Superior temporal gyrus (tissue), 1 donor: ENCODE results near the gene BEST2.
A peak's percentile ranks its signal among the peaks of the same experiment; 100 is the strongest.

Experiments
- DNase-seq: peaks from one replicate; pipeline ENCODE4 v3.0.0-alpha.2; 2016; ENCODE audit errors: extremely low spot score

BEST2 gene

DNA sequence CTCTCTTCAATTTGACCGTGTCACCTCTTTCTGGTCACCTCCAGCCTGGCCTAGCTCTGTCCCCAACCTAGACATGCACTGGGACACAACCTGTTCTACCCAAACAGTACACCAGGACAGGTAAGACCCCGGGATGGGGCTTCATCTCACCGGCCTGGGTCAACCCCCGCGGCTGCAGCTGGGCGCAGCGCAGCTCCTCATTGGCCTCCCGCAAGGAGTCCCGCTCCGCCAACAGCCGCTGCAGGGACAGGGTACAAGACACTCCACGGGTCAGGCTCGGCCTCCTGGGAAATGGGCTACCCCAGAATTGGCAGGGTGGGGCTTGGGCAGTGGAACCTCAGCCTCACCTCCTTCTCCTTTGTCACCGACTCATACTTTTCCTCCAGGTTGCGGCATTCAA is 16.1 kb downstream of the BEST2 start:
- DNase-seq = no peak

DNA sequence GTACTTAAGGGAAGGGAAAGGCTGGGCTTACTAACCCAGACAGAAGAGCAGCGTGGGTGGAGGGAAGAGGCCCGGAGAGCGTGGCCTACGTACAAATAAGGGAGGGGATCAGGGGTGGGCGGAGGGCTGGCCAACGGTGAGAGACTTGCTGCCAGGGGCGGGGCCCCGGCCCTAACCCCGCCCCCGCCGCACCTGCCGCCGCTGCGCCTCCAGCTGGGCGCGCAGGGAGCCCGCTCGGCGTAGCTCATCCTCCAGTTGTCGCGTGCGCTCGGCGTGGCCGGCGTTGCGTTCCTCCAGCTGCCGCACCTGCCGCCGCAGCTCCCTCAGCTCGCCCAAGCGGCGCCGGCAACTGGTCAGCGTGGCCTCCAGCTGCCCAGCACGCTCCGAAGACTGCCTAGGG is 18.1 kb downstream of the BEST2 start:
- DNase-seq = no peak

DNA sequence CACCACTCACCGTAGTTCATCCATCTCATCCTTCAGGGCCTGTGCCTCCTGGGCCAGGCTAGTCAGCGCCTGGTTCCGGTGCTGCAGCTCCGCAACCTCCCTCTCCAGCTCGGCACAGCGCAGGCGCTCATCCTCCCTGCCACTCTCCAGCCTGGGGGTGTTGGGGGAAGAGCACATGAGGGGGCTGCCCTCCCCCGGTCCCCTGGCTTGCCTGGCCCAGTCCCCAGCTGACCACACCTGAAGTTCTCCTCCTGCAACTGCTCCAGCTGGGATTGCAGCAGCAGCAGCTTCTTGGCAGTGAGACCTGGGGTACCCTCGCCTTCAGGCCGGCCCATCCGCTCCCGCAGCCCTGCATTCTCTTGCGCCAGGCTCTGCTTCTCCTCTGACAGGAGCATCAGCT is 19.3 kb downstream of the BEST2 start:
- DNase-seq = no peak

DNA sequence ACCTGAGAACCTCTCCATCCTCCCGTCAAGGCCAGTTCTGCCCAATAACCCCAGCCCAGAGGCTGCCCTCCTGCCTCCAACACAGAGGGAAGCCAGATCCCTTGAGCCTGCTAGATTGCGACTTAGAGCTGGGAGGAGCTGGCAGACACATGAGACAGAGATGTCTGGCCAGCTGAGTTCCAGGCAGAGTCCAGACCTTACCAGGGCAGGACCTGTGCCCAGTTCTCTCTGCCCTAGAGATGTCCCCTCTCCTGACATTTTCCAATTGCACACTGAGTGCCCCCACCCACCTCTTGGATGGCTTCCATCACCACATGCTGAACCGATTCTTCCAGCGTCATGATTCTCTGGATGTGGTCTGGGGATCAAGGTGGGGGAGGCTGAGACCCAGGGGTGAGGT is 20.7 kb downstream of the BEST2 start:
- DNase-seq = no peak

DNA sequence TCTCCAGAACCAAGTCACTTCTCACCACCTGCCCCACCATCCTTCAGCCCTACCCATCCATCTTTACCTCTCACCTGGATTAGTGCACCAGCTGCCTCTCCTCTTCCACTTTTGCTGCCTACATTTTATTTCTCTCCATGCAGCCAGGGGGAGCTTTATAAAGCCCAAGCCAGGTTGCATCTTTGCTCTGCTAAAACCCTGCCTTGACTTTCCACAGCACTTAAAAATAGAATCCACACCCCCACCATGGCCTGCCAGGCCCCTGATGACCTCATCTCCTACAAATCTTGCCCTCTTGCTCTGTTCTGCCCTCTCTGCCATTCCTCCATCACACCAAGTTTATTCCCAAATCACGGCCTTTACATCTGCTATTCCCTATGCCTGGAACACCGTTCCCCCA is 22.0 kb downstream of the BEST2 start:
- no peak for DNase-seq

DNA sequence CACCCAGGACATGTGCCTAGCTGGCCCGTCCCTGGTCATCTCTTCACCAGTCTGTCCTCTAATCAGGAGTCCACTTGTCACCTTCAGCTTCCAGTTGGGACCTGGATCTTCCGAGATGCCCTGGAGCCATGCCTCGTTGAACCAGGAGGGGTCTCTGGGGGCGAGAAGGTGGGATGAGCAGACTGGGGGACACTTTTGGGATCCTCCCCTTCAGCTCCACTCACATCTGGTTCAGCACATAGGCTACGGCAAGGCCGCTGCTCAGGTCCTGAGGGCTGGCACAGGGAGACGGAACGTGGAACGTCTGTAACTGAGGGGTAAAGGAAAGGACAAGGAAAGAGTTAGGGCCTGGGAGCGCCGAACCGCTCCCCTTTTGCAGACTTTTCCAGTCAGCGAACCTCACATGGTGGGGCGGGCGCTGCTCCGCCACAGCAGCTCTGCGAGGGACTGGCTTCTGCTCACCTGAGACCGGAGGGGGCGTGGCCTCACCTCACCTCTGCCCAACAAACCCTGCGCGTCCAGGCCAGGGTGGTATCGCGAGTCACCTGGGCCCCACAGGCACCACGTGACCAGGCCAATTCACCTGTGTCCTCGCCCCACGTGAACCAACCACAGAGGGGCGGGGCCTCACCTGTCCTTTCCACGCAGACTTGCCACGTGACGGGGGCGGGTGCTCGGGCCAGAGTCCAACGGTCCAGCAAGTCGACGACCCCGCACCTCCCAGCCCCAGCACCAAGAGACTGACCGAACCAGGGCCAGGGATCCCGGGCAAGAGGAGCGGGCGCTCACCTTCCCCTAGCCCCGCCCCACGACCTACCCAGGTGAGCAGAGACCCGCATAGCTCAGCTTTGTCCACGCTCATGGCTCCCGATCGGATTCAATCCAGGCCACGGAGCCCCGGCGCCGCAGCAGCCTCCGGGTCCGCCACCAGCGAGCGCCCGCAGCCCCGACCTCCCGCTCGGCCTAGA is 23.3 kb downstream of the BEST2 start, which contains the start of gene HOOK2:
Gene HOOK2, minus strand, starts transcription at position 965 of the 968 bp plus-strand sequence. Its CDS starts 103 bp downstream, at position 862.
- no peak for DNase-seq

DNA sequence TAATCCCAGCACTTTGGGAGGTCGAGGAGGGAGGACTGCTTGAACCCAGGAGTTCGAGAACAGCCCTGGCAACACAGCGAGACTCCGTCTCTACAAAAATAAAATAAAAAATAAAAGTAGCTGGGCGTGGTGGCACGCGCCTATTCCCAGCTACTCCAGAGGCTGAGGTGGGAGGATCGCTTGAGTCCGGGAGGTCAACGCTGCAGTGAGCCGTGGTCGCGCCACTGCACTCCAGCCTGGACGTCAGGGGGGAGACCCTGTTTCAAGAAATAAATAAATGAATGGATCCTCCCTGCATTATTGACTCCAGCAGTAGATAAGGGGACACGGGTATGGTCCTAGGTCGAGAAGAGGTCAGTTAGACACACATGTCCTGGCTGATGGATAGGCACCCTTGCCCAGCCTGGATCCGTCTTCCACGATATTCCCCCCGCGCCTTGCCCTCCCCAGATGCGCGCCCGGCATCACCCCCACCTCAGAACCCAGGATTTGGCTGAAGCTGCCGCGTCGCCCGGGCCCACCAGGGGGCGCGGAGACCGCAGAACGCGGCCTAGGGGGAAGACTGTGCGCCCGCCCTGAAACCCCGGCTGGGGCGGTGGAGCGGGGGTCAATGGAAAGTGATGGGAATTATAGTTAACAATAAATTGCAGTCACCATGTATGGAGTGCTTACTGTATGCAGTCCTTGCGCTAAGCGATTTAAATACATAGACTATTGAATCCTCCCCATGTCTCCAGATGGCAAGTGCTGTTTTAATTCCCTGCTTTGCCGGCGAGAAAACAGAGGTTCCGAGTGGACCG is 25.8 kb downstream of the BEST2 start:
- DNase-seq = peak; percentile 87

DNA sequence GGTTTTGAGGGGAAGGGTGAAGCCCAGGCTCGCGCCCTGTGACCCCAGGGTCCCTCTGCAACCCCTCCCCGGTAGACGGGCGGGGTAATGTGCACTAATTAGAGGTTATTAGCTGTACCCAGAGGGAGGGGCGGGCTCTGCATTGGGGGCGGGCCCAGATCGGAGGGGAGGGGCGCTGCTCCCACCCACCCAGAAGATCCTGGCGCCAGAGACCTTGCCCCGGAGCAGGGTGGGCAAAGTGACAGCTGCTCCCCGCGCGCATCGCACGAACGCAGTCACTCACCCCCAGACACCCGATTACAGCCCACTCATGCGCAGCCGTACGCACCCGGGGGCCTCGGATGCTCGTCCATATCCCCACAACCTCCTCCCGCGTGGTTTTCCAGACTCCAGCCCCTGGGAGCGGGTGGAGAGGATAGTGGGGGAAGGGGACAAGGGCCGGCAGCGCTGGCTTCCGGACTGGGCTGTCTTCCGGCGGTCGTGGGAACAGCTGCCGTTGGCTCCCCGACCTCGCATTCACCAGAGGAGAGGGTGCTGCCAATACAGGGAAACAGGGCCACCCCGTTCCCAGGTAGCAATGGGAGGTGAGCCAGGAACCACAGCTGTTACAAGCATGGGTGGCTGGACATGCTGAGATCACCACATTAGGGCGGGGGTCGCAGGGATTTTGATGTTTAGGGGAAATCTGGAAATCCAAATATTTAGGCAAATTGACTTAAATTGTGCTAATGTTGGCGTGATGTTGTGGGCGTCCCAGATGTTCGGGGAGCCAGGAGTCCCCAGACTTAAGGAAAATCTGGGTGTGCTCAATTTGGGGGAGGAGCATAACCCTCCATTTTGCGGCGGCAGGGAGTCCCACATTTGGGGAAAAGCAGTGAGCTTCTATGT is 26.7 kb downstream of the BEST2 start:
- DNase-seq = peak; percentile 54

DNA sequence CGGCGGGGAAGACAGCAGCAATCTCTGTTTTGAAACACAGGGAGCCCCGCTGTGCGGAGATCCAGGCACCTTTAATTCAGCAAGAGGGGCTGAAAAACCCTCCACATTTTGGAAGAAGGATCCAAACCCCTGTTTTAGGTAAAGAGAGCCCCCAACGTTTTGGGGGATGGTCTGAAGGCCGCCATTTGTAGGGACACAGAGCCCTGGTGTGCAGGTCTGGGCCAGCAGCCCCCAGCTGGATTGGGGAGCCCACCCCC is 27.2 kb downstream of the BEST2 start:
- DNase-seq = no peak

DNA sequence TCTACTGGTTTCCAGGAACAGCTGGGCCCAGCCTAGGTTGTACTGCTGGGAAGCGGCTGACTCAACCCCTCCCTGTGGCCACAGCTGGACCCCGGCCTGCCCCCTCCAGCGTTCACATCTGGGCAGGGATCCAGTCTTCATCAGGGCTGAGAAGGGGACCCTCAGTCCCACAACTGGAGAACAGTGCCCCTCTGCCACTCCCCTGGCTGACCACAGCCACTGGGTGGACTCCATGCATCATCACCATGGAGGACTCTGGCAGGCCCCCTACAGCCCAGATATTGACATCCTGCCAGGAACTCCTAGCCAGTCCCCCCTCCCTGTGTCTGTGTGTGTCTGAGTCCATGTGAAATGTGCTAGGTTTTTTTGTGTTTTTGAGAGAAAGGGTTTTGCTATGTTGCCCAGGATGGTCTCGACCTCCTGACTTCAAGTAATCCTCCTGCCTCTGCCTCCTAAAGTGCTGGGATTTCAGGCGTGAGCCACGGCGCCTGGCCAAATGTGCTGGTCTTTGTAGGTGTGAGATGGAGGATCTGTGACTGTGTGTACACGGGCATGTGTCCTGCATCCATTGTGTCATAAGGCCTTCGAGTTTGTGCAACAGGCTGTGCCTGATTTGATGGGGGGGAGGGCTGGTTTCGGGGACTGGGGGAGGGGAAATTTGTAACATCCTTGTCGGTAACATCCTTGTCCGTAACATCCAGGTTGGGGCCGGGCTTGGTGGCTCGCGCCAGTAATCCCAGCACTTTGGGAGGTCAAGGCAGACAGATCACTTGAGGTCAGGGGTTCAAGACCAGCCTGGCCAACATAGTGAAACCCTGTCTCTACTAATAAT is 27.8 kb downstream of the BEST2 start:
- DNase-seq = no peak

DNA sequence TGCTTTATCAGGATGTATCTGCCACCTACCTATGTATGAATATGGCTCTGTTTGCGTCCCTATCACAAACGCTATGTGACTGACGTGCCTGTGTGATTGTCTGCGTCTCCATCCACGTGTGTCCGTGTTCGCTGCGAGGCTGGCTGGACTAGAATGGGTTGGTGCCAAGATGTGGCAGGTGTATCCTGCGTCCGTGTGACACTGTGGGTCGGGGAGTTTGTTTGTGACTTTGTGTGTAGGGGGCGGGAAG is 30.5 kb downstream of the BEST2 start:
- DNase-seq = no peak

DNA sequence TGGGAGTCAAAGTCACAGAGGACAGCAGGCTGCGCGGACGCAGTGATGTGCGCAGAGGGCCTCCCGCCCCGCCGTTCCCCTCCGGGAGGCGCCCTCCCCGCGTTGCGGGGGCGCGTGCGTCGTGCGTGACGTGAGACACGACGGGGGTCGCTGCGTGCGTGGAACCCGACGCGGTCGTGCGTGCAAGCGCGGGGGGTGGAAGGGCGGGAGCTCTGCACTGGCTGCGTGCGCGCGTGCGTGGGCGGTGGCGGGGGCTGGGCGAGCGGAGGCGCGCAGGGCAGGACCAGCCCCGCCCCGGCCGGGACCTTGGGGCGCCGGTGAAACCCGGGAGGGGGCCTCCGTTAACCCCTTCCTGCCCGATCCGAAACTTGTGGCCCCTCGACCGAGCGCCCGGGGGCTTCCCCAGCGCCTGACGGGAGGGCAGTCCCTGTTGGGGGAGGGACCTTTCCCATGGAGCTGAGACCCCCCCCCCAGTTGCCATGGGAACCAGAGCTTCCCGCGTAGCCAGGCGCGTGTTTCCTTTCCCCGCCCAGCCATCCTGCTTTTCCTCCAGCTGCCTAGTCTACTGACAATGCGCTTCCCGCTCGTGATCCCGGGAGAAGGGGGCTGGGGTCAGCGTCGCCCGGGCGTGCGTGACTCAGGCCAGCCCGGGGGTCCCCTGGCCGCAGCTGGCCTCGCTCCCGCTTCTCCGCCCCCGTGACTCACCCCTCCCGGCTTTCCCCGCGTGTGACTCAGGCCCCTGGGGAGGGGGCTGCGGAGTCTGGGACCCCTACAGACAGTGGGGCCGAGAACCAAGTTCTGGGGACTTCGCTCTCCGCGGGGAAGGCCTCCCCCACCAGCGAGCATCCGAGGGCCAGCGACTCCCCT is 31.1 kb downstream of the BEST2 start:
- peak; percentile 83 for DNase-seq

DNA sequence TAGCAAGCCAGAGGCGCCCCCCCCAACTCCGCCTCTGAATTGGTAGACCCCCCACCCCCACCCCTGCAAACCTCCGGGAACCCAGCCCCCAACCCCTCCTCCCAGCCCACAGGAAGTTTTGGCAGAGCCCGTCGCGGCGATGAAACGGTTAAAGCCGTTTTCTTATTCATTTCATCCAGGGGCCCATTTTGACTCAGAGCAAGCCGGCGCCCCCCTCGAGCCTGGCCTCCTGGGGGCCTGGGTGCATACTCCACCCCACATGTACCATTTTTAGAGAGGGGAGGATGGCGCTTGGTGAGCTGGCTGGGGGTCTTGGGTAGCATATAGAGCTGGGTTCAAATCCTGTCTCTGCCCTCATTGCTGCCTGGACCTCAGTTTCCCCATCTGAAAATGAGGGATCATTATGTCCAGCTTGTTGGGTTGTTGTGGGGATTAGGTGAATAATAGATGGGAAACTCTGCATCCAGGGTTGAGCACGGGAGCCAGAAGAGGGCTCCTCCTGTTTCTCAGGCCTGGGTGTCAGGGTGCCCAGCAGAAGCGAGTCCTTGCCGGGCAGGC is 31.8 kb downstream of the BEST2 start:
- DNase-seq = no peak

DNA sequence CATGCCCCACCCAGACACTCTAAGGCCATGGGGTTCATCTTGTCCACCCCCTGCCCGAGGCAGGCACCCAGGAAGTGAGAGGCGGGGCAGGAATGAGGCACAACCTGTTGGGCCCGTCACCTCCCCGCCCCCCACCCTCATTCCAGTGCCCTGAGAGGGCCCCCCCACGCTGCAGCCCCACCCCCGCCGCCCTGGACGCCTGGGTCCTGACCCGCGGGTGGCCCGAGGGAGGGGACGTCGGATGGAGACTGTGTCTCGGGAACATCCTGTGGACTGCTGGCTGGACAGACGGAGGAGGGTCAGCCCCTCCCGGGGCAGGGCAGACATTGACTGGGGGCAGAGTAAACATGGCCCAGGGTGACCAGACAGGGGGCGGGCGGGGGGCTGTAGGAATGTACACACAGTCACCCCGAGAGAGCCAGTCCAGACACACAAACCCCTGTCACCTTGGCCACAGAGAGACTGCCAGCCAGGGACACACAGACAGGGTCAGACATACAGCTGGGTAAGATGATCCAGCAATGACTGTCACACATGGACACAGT is 32.3 kb downstream of the BEST2 start:
- DNase-seq = no peak

DNA sequence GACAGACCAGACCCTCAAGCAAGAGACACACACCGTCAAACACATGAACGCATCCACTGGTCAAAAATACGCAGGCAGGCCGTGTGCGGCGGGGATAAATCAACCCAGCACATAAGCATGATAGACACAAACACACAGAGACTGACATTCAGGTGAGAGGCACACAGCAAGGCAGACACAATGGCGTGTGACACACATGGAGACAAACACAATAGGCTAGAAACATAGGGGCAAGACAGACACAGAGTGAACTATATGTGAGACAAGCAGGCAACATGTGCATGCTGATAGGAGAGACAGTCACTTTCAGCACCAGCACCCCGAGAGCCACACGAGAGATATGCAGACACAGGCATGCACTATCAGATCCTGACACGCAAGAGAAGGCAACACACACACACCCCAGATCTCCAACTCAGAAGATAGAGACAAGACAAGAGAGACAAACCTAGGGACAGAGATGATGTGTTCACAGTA is 32.8 kb downstream of the BEST2 start:
- DNase-seq = no peak

DNA sequence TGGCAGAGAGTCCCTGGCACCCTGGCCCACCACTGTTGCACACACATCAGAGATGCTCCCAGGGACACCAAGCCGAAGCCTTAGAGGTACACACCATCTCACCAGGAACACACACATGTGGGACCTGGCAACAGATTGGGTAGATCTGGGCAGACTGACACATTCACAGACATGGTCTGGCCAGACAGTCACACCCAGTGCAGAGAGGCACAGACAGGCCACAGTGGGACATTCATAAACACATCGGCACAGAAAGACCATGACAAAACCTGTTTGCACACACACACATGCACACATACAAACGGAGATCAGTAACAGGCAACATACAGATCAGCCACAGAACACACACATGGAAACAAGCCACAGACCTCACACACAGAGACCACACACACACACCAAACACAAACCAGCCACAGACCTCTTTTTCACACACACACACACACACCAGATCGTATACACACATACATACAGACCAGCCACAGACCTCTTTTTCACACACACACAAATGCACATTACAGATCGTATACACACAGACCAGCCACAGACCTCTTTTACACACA is 33.4 kb downstream of the BEST2 start:
- no peak for DNase-seq

DNA sequence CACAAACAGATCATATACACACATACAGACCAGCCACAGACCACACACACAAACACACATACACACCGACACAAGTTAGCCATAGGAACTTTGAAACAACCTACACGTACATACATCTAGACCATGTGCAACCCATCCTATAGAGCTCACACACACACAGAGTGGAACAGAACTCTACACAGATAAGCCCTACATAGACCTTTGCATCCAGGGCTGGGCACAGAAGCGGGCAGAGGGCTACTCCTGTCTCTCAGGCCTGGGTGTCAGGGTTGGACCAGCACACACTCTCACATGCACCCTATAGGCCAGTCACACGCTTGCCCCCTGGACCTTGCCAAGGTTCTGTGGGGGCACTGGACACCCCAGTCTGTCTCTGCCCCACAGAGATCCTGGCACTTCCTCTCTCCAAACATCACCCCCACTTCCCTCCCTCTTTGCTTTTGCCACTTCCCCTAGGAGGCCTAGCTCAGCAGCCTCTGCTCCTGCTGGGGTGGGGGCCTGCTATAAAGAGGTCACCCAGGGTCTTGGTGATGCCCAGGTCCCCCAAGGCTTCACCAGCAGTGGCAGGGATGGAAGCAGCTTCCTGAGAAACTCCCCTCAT is 33.9 kb downstream of the BEST2 start:
- no peak for DNase-seq

DNA sequence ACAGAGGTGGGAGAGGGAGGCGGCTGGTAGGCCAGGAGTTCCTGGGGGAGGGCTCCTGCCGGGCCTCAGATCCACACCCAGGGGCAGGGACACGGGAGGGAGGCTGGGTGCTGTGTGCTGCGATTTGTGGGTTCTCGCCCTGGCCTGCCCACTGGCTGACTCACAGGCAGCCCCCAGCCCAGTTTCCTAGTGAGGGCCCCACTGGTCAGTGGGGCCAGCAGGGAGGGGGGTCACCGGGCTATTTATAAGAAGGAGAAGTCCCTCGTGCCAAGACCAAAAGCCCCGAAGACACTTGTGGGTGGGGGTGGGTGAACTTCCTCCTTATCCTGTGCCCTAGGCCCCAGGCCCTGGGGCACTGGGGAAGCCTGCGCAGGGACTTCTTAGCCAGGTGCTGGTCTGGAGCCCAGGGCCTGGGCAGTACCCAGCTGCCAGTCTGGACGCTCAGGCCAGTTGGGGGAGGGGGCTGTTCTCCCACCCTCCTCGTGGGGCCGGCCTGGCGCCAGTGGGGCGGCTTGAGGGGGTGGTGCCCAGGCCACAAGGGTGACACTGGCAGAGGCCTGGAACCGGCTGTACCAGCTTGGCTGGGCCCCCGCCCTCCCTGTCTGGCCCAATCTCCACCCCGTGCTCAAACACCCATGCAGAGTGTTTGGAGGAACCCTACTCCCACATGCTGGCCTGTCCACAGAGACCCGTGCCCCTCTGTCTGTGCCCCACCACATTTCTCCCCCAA is 34.7 kb downstream of the BEST2 start:
- DNase-seq = no peak
